K562 (cell line): ENCODE results near the gene FMOD. TPM values are rescaled to one million over a fixed set of nuclear protein-coding genes. Genes with fewer than 3 reads are reported as not detected.

ENCODE experiments used
- ATAC-seq: fragments of 200-7000 bp; cut with Tn5 transposase; 3 replicates; pipeline ENCODE4 v1.9.1; 2020; ENCODE audit warnings: moderate library complexity
- BruUV-seq: library from RNA; stranded (reverse); fragments of 400-500 nt; replicated peaks from 2 replicates; lab custom pipeline; 2021; lab: Mats Ljungman, UMichigan
- CTCF ChIA-PET: fragments of 300-600 bp; formaldehyde crosslinking; extraction: SDS; loops from one replicate; lab custom pipeline; 2021; ENCODE audit warnings: low intra/inter-chr PET ratio; lab: Yijun Ruan, JAX
- POLR2A ChIA-PET: fragments of 300-600, 350-650 bp; sonication (Branson Sonifier 250); formaldehyde crosslinking; extraction: SDS; loops from one replicate; lab custom pipeline; 2021; ENCODE audit warnings: antibody characterized with exemption, inconsistent platforms; lab: Yijun Ruan, JAX
- DNase-seq, 4 experiments: peaks; one replicate each; pipeline versions ENCODE4 v3.0.0 to v3.0.0-alpha.2; 2011 to 2018; ENCODE audit warnings: low spot score in 3 of 4, mixed read lengths in 3 of 4; ENCODE audit errors: extremely low read depth in 1 of 4
- FAIRE-seq: peaks from 2 replicates; lab custom pipeline; 2011; peaks lifted over from hg19 to GRCh38; lab: Jason Lieb, UNC
- H2AFZ ChIP-seq: 2 replicates; pipeline ENCODE4 v1.6.0; 2011; ENCODE audit warnings: low read depth, low read length, control low read depth, inconsistent platforms
- H3K27ac ChIP-seq: fragments of 200-600 bp; 3 replicates; pipeline ENCODE4 v1.8.0; 2011; ENCODE audit warnings: low read depth, mild to moderate bottlenecking, control low read depth, inconsistent platforms, low read length, moderate library complexity, mixed read lengths; ENCODE audit errors: extremely low read depth
- H3K27me3 ChIP-seq, 2 experiments: fragments of 300-600 bp in 1 of 2; 2 replicates in 1 of 2; 3 replicates in 1 of 2; pipeline versions ENCODE4 v1.6.0 to v1.8.0; 2011; ENCODE audit warnings: inconsistent platforms in 2 of 2, low read length in 2 of 2, mild to moderate bottlenecking in 1 of 2, mixed read lengths in 1 of 2, moderate library complexity in 1 of 2; ENCODE audit not compliant: control insufficient read depth in 2 of 2, insufficient read depth in 2 of 2
- H3K36me3 ChIP-seq: fragments of 300-600 bp; 3 replicates; pipeline ENCODE4 v1.8.0; 2011; ENCODE audit warnings: mild to moderate bottlenecking, low read length, inconsistent platforms; ENCODE audit not compliant: control insufficient read depth, insufficient read depth
- H3K4me1 ChIP-seq, 2 experiments: fragments of 200-600 bp in 1 of 2; replicated peaks in 1 of 2; 2 replicates in 1 of 2; 3 replicates in 1 of 2; pipeline versions ENCODE4 v1.5.1 to v1.8.0; 2011; ENCODE audit warnings: inconsistent platforms in 2 of 2, low read length in 2 of 2, mild to moderate bottlenecking in 1 of 2, mixed read lengths in 1 of 2, moderate library complexity in 1 of 2; ENCODE audit not compliant: control insufficient read depth in 2 of 2, insufficient read depth in 2 of 2
- H3K4me2 ChIP-seq: 2 replicates; pipeline ENCODE4 v1.6.1; 2011; ENCODE audit warnings: low read length, control low read depth, inconsistent platforms, mixed read lengths; ENCODE audit not compliant: insufficient read depth
- H3K4me3 ChIP-seq: fragments of 200-600 bp; sonication (generic), shearing (Covaris generic); 2 replicates; pipeline ENCODE4 v1.5.1; 2016; ENCODE audit warnings: control low read depth, inconsistent platforms
- H3K79me2 ChIP-seq: fragments of 200-600 bp; 3 replicates; pipeline ENCODE4 v1.8.0; 2011; ENCODE audit warnings: low read length, inconsistent platforms; ENCODE audit not compliant: control insufficient read depth, insufficient read depth
- H3K9ac ChIP-seq, 2 experiments: 2 replicates each; pipeline versions ENCODE4 v1.6.0 to v1.6.1; 2011; ENCODE audit warnings: low read depth in 2 of 2, low read length in 2 of 2, control low read depth in 1 of 2, inconsistent platforms in 1 of 2, mild to moderate bottlenecking in 1 of 2, mixed read lengths in 1 of 2; ENCODE audit not compliant: insufficient read depth in 1 of 2
- H3K9me1 ChIP-seq: one replicate; pipeline ENCODE4 v1.6.0; 2011; ENCODE audit warnings: inconsistent platforms, mild to moderate bottlenecking, low read length, moderate library complexity; ENCODE audit not compliant: control insufficient read depth, insufficient read depth
- H3K9me3 ChIP-seq: replicated peaks from 2 replicates; pipeline ENCODE4 v1.5.1; 2011; ENCODE audit warnings: low read depth, low read length, inconsistent platforms; ENCODE audit not compliant: control insufficient read depth, insufficient read depth
- H4K20me1 ChIP-seq: replicated peaks from 2 replicates; pipeline ENCODE4 v1.6.1; 2011; ENCODE audit warnings: low read length, inconsistent platforms, mixed read lengths; ENCODE audit not compliant: control insufficient read depth, insufficient read depth
- ADNP ChIP-seq: fragments of 200-800 bp; sonication (Bioruptor generic); IDR thresholded peaks from 2 replicates; pipeline ENCODE4 v1.6.1; 2016; ENCODE audit warnings: missing genetic modification characterization, missing compliant biosample characterization
- CHD1 ChIP-seq: fragments of 200-600 bp; sonication (generic); IDR thresholded peaks from one replicate; pipeline ENCODE4 v1.6.1; 2012; ENCODE audit warnings: mild to moderate bottlenecking, moderate library complexity, low read length, inconsistent platforms
- EHMT2 ChIP-seq: fragments of 450-650 bp; IDR thresholded peaks from 2 replicates; pipeline ENCODE4 v1.6.1; 2018; ENCODE audit warnings: antibody characterized with exemption
- HDAC6 ChIP-seq: IDR thresholded peaks from 2 replicates; pipeline ENCODE4 v1.6.1; 2012; ENCODE audit warnings: low read depth, mild to moderate bottlenecking, control low read depth, inconsistent platforms, low read length, moderate library complexity
- HEY1 ChIP-seq: fragments of 250-450 bp; sonication (Bioruptor Pico); IDR thresholded peaks from 2 replicates; pipeline ENCODE4 v1.5.0; 2020; ENCODE audit warnings: mild to moderate bottlenecking, moderate library complexity, borderline replicate concordance
- HMGN3 ChIP-seq: IDR thresholded peaks from 2 replicates; pipeline ENCODE4 v1.6.1; 2011; ENCODE audit warnings: borderline replicate concordance, low read depth, mild to moderate bottlenecking, mixed read lengths, low read length; ENCODE audit not compliant: insufficient read length; ENCODE audit errors: extremely low read depth
- KLF16 ChIP-seq: IDR thresholded peaks from 2 replicates; pipeline ENCODE4 v1.6.1; 2016; ENCODE audit warnings: antibody characterized with exemption
- MCM5 ChIP-seq: fragments of 450-650 bp; IDR thresholded peaks from 2 replicates; pipeline ENCODE4 v1.6.1; 2016; ENCODE audit warnings: low read depth
- SIN3A ChIP-seq, 2 experiments: fragments of 150-350 bp in 1 of 2; IDR thresholded peaks; 2 replicates each; pipeline ENCODE4 v1.6.1; 2011 to 2016; ENCODE audit warnings: borderline replicate concordance in 2 of 2, low read depth in 2 of 2, low read length in 2 of 2, mild to moderate bottlenecking in 2 of 2, moderate library complexity in 2 of 2; ENCODE audit not compliant: control insufficient read depth in 1 of 2
- STAT6 ChIP-seq: sonication (generic); formaldehyde crosslinking; IDR thresholded peaks from 2 replicates; pipeline ENCODE4 v1.8.1; 2023; ENCODE audit warnings: mild to moderate bottlenecking, missing genetic modification reagents
- THRAP3 ChIP-seq: fragments of 450-650 bp; IDR thresholded peaks from 2 replicates; pipeline ENCODE4 v1.6.1; 2016; ENCODE audit warnings: mild to moderate bottlenecking, inconsistent platforms, borderline replicate concordance
- ZBTB49 ChIP-seq: sonication (generic); formaldehyde crosslinking; IDR thresholded peaks from 2 replicates; pipeline ENCODE4 v1.8.0; 2022; ENCODE audit warnings: missing genetic modification reagents, mild to moderate bottlenecking, borderline replicate concordance
- WGBS: fragments of 100-300 bp; shearing (Covaris generic); methylation state at CpG from one replicate; pipeline ENCODE4 v1.1.6; 2016; ENCODE audit warnings: low coverage, mixed read lengths; ENCODE audit not compliant: insufficient coverage; ENCODE audit errors: missing lambda C conversion rate; 5-methylcytosine and 5-hydroxymethylcytosine counted together
- in situ Hi-C: fragments of 300-500 bp; cut with MboI; formaldehyde crosslinking; loops from 4 replicates; pipeline ENCODE4 v1.15.0; 2018; ENCODE audit warnings: inconsistent platforms, mixed read lengths
- intact Hi-C: fragments of 100-400 bp; cut with micrococcal nuclease; formaldehyde crosslinking; loops from 2 replicates; pipeline ENCODE4 v1.14.2; 2022
- polyA plus RNA-seq, 8 experiments: library from polyadenylated mRNA; depleted of rRNA in 4 of 8; stranded (reverse) in 5 of 8; unstranded in 3 of 8; fragments of >200 nt; fragmentation: Nextera tagmentation in 2 of 8; fragmentation: Illumina TruSeq in 1 of 8; extraction: Ambion mirVana in 2 of 8; extraction: Trizol in 1 of 8; gene quantifications; 2 replicates each; pipeline versions ENCODE4 v1.2.1 to v1.2.3, GENCODE V29; 2011 to 2014; ENCODE audit warnings: inconsistent platforms in 1 of 8, missing spikeins in 1 of 8
- total RNA-seq, 7 experiments: library from RNA; depleted of rRNA in 6 of 7; stranded (reverse); fragments of >200 nt in 6 of 7; fragmentation: Illumina TruSeq in 2 of 7; extraction: Trizol in 2 of 7; gene quantifications; 2 replicates each; pipeline versions ENCODE4 v1.2.1 to v1.2.3, GENCODE V29; 2011 to 2021; ENCODE audit warnings: low replicate concordance in 1 of 7

Gene FMOD
- total and polyA plus RNA-seq, 9 of the 15 experiments (the other 6 are each of a cell fraction or from before 2014, with no cell fraction given), result 0.03 to 0.13 (median 0.03) TPM; not detected in 6

GRCh38 chr1:203380420-203381150 is 29.7 kb upstream of the FMOD start:
- DNase-seq, result no peak
- peaks cover 0 to 18% of the 10 kb centered on the region in 2 experiments; a peak in 2 of 5 replicates for H3K27me3 ChIP-seq
- H4K20me1 ChIP-seq, result no peaks in the 10 kb centered on the region
- H3K4me1 ChIP-seq, result no peaks in the 10 kb centered on the region
- POLR2A ChIA-PET, result interaction anchor here (0.6 to 0.8 kb wide), 2 partner anchors 145 to 332 kb away, joined by 4 to 5 read pairs; no protein-coding TSS in a partner anchor
- no peaks in the 10 kb centered on the region for H3K79me2 ChIP-seq
- in situ Hi-C loops (no loop called here), intact Hi-C loops (no loop called here)
- no TSS peak for BruUV-seq
- no peak overlapping the region for H3K4me2 ChIP-seq
- CTCF ChIA-PET, result no interaction called here
- no peak overlapping the region for H3K27ac ChIP-seq
- H3K36me3 ChIP-seq, result no peaks in the 10 kb centered on the region
- no peaks in the 10 kb centered on the region for H3K9me1 ChIP-seq
- no peak for TF ChIP-seq SIN3A (IDR thresholded peaks at IDR 0.05; ENCODE audit: borderline replicate concordance in 2 of 2, control insufficient read depth in 1 of 2, low read depth in 2 of 2, low read length in 2 of 2)
- no peak for TF ChIP-seq EHMT2
- no peak for TF ChIP-seq HMGN3
- no peak for TF ChIP-seq CHD1
- TF ChIP-seq ZBTB49 (CRISPR knock-in tag), result no peak
- TF ChIP-seq STAT6 (CRISPR knock-in tag), result no peak
- TF ChIP-seq THRAP3, result no peak
- TF ChIP-seq HEY1 (CRISPR knock-in tag), result no peak
- no peak for TF ChIP-seq HDAC6
- no peak for TF ChIP-seq MCM5
- no peak for TF ChIP-seq ADNP
- TF ChIP-seq KLF16, result no peak
- H3K9ac ChIP-seq, result no peak overlapping the region
- no peak for ATAC-seq
- no peak overlapping the region for H3K4me3 ChIP-seq
- no peak overlapping the region for H2AFZ ChIP-seq
- WGBS, result 0% methylated on average over 4 of the region's 4 CpGs
- no peak for FAIRE-seq
- H3K9me3 ChIP-seq, result no peaks in the 10 kb centered on the region
